ENCODE data around the gene IKZF2.
A peak's percentile ranks its signal among the peaks of the same experiment; 100 is the strongest.

IKZF2 gene

GRCh38 chr2:213145715-213146242, 5.6 kb downstream of the IKZF2 start:
- 0 out of 2 replicates have a peak, but pooled peaks cover under 1% of the 10 kb centered on the region for H3F3A ChIP-seq (ENCODE audit: low read depth)
- peaks cover 15% of the 10 kb centered on the region for H3K27me3 ChIP-seq (ENCODE audit: insufficient read depth, low read length, poor library complexity, severe bottlenecking)
- H3K36me3 ChIP-seq (ENCODE audit: insufficient read depth, low read length): peaks cover 55% of the 10 kb centered on the region
- TF ChIP-seq CTCF (conservative IDR thresholded peaks at IDR 0.05; ENCODE audit: low read length) (no peak), EZH2phosphoT487 (IDR thresholded peaks at IDR 0.05; ENCODE audit: borderline replicate concordance) (no peak)
- peaks cover 31% of the 10 kb centered on the region for H3K4me1 ChIP-seq (ENCODE audit: insufficient read depth, low read length, poor library complexity, severe bottlenecking)
- H3K9me3 ChIP-seq (ENCODE audit: insufficient read depth, low read depth, low read length): no peaks in the 10 kb centered on the region
- peak overlapping the region; percentile 86 for H3K4me2 ChIP-seq (ENCODE audit: low read depth, low read length, poor library complexity, severe bottlenecking)
- H3K9me2 ChIP-seq (replicated peaks; ENCODE audit: low read depth, low read length): no peaks in the 10 kb centered on the region
- peak overlapping the region; percentile 85 for H3K4me3 ChIP-seq (ENCODE audit: low read length, poor library complexity, severe bottlenecking)
- no peak overlapping the region for H2AFZ ChIP-seq (ENCODE audit: low read length)
- peaks cover 38% of the 10 kb centered on the region for H4K20me1 ChIP-seq (ENCODE audit: insufficient read depth, low read length, poor library complexity, severe bottlenecking)
- peaks cover 99% of the 10 kb centered on the region for H3K79me2 ChIP-seq (ENCODE audit: insufficient read depth, low read length)
- peak overlapping the region; percentile 95 for H3K9ac ChIP-seq (ENCODE audit: low read depth, low read length, poor library complexity, severe bottlenecking)

- Histone ChIP-seq H3K4me2 (ENCODE audit: low read depth, low read length, poor library complexity, severe bottlenecking) (peak overlapping the region; percentile 86), H3K9me3 (ENCODE audit: insufficient read depth, low read depth, low read length) (no peaks in the 10 kb centered on the region), H3K4me3 (ENCODE audit: low read length, poor library complexity, severe bottlenecking) (peak overlapping the region; percentile 85), H3K9ac (ENCODE audit: low read depth, low read length, poor library complexity, severe bottlenecking) (peak overlapping the region; percentile 95), H3K36me3 (ENCODE audit: insufficient read depth, low read length) (peaks cover 79% of the 10 kb centered on the region), H3K27me3 (ENCODE audit: insufficient read depth, low read length, poor library complexity, severe bottlenecking) (peaks cover under 1% of the 10 kb centered on the region), H3K4me1 (ENCODE audit: insufficient read depth, low read length, poor library complexity, severe bottlenecking) (peaks cover 70% of the 10 kb centered on the region), H3K9me2 (replicated peaks; ENCODE audit: low read depth, low read length) (no peaks in the 10 kb centered on the region), H2AFZ (ENCODE audit: low read length) (no peak overlapping the region), H3F3A (ENCODE audit: low read depth) (peaks cover 5% of the 10 kb centered on the region; the same call in 1 of the 2 replicates), H4K20me1 (ENCODE audit: insufficient read depth, low read length, poor library complexity, severe bottlenecking) (peaks cover 98% of the 10 kb centered on the region), H3K79me2 (ENCODE audit: insufficient read depth, low read length) (peaks cover 100% of the 10 kb centered on the region)
- TF ChIP-seq CTCF (conservative IDR thresholded peaks at IDR 0.05; ENCODE audit: low read length) (no peak), EZH2phosphoT487 (IDR thresholded peaks at IDR 0.05; ENCODE audit: borderline replicate concordance) (no peak)
Measured at GRCh38 chr2:213137064-213137463, 14.3 kb downstream of the IKZF2 start.

GRCh38 chr2:213129311-213129710, 22.1 kb downstream of the IKZF2 start:
- H3F3A ChIP-seq (ENCODE audit: low read depth): 0 out of 2 replicates have a peak, but pooled peaks cover 7% of the 10 kb centered on the region
- peak overlapping the region; percentile 18 for H3K9ac ChIP-seq (ENCODE audit: low read depth, low read length, poor library complexity, severe bottlenecking)
- H3K4me1 ChIP-seq (ENCODE audit: insufficient read depth, low read length, poor library complexity, severe bottlenecking): peaks cover 81% of the 10 kb centered on the region
- TF ChIP-seq EZH2phosphoT487 (IDR thresholded peaks at IDR 0.05; ENCODE audit: borderline replicate concordance): no peak
- no peak for TF ChIP-seq CTCF (conservative IDR thresholded peaks at IDR 0.05; ENCODE audit: low read length)
- peaks cover 100% of the 10 kb centered on the region for H4K20me1 ChIP-seq (ENCODE audit: insufficient read depth, low read length, poor library complexity, severe bottlenecking)
- H3K4me2 ChIP-seq (ENCODE audit: low read depth, low read length, poor library complexity, severe bottlenecking): peak overlapping the region; percentile 64
- H2AFZ ChIP-seq (ENCODE audit: low read length): no peak overlapping the region
- H3K36me3 ChIP-seq (ENCODE audit: insufficient read depth, low read length): peaks cover 92% of the 10 kb centered on the region
- H3K9me2 ChIP-seq (replicated peaks; ENCODE audit: low read depth, low read length): no peaks in the 10 kb centered on the region
- H3K4me3 ChIP-seq (ENCODE audit: low read length, poor library complexity, severe bottlenecking): peak overlapping the region; percentile 55
- peaks cover 100% of the 10 kb centered on the region for H3K79me2 ChIP-seq (ENCODE audit: insufficient read depth, low read length)
- H3K9me3 ChIP-seq (ENCODE audit: insufficient read depth, low read depth, low read length): no peaks in the 10 kb centered on the region
- no peaks in the 10 kb centered on the region for H3K27me3 ChIP-seq (ENCODE audit: insufficient read depth, low read length, poor library complexity, severe bottlenecking)
